ENCODE results near the gene CMTM7. TPM values are rescaled to one million over a fixed set of nuclear protein-coding genes. Genes with fewer than 3 reads are reported as not detected.
A peak's percentile ranks its signal among the peaks of the same experiment; 100 is the strongest.

Gene CMTM7
- total RNA-seq, 1 donor, result 10.1 TPM

DNA sequence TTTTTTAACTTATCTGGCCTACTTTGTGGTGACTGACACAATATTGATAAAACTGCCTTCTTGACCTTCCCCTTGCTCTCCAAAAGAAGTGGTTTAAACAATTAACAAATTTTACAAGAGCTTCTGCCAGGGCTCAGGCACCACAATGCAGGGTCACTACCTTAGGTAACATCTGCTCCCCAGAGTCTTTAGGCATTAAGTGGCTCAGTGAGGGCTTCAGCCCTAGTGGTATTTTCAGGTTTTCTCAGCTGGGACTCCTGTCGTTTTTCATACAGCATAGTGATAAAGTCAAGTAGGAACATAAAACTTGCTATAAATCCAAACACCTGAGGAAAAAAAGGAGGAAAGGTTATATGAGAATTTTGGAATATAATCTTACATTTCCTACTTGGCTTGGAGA lies 92.1 kb downstream of the CMTM7 start:
- TF ChIP-seq, protein P1, sequence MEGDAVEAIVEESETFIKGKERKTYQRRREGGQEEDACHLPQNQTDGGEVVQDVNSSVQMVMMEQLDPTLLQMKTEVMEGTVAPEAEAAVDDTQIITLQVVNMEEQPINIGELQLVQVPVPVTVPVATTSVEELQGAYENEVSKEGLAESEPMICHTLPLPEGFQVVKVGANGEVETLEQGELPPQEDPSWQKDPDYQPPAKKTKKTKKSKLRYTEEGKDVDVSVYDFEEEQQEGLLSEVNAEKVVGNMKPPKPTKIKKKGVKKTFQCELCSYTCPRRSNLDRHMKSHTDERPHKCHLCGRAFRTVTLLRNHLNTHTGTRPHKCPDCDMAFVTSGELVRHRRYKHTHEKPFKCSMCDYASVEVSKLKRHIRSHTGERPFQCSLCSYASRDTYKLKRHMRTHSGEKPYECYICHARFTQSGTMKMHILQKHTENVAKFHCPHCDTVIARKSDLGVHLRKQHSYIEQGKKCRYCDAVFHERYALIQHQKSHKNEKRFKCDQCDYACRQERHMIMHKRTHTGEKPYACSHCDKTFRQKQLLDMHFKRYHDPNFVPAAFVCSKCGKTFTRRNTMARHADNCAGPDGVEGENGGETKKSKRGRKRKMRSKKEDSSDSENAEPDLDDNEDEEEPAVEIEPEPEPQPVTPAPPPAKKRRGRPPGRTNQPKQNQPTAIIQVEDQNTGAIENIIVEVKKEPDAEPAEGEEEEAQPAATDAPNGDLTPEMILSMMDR (IDR thresholded peaks at IDR 0.05; ENCODE audit: insufficient read depth, low read length), result no peak
- no peak overlapping the region for H3K4me3 ChIP-seq (ENCODE audit: low read depth, low read length)
- DNase-seq (ENCODE audit: low read depth), result no peak

DNA sequence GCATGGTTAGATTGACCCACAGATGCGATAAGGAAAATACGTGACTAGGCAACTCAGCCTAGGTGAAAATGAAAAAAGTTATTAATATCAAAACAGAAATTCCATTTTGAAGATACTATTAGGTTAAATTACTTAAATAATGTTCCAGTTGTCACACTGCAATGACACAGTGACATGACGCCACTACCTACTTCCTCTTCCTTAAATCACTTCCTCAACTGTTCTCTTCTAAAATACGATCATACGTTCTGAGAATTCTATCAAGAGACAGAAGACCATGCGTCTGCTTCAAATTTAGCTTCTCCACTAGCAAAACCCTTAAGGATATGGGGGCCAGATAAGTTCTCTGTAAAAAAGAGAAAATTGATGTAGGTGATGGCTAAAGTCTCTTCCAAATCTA lies 92.8 kb downstream of the CMTM7 start:
- TF ChIP-seq, protein P1 (IDR thresholded peaks at IDR 0.05; ENCODE audit: insufficient read depth, low read length), result no peak
- no peak for DNase-seq (ENCODE audit: low read depth)
- no peak overlapping the region for H3K4me3 ChIP-seq (ENCODE audit: low read depth, low read length)

DNA sequence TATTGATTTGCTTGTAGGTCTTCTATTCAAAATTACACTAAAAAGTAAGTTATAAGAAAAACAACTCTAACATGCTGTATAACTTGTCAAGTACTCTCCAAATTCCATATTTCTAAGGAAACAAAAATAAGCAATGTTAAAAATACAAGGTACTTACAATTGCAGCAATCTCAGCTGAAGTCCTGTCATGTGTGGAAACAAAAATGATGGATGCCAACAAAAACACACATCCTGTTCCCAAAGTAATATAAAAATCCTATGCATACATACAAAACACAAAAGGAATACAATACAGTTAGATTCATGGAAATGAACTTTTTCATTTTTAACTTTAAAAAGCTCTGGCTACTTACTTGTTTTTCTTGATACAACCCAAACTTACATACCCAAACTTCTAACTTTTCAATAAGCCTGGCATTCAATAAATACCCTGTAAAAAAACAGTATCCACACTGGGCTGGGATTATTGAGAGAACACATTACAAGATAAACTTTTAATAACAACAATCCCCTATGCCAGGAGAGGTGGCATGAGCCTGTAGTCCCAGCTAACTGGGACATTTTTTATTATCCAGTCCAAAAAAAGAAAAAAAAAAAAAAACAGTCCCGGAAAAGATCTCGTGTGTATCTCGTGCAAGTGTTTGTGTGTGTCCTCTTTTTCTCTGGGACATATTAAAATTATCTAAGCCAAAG lies 96.3 kb downstream of the CMTM7 start:
- no peak for DNase-seq (ENCODE audit: low read depth)
- no peak overlapping the region for H3K4me3 ChIP-seq (ENCODE audit: low read depth, low read length)
- TF ChIP-seq, protein P1 (IDR thresholded peaks at IDR 0.05; ENCODE audit: insufficient read depth, low read length), result no peak

DNA sequence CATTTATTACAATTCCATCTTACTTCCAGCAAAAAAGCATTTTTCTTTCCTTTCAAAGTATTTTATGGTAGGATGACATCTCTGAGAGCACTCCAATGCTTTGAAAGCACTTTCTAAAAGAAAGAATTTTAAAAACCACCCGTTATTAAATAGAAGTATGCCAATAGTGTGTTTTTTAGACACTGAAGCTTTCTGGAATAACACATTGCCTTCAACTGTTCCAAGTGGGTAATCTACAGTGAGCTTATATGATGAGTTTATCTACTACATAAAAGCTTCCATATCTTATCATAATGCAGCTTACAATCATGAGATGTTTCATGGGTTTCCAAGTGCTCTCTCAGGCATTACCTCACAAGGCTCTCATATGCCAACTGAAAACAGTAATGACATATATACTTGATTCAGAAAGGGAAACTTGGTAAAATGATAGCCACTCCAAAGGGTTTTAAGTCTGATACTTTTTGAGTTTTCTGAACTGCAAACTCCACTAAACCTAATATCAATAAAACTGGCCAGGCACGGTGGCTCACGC lies 96.9 kb downstream of the CMTM7 start:
- no peak overlapping the region for H3K4me3 ChIP-seq (ENCODE audit: low read depth, low read length)
- DNase-seq (ENCODE audit: low read depth), result peak; percentile 57
- TF ChIP-seq, protein P1 (IDR thresholded peaks at IDR 0.05; ENCODE audit: insufficient read depth, low read length), result no peak

DNA sequence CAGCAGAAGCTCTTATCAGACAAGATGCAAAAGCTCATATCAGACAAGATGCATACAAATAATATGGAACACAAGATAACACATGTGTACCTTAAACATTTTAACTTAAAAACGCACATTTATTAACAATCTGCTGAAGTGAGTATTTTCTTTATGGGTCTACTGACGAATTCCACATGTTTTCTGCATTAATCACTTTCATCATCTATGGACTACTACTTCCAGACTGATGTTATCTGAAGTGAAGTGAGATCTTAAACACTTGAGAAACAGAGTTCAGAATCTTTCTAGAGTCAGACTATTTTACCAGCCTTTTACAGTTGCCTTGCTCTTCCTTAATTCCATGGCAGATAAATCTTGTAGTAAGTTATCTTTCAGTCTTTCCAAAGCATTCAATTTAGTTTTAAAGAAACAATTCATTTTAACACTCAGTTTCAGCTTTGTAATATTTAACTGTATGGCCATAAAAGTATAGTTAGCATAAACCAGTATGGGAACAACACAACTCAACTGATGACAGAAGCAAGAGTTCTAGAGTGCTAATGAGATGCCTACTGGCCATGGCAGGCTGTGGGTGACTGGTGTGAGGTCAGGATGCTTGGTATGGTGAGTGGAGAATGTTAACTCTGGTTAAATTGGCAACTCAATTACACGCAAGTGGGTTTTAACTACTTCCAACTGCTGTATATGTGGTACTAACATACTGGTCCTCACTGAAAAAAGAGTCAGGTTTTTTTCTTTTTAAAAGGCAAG lies 101.2 kb downstream of the CMTM7 start:
- H3K4me3 ChIP-seq (ENCODE audit: low read depth, low read length), result no peak overlapping the region
- TF ChIP-seq, protein P1 (IDR thresholded peaks at IDR 0.05; ENCODE audit: insufficient read depth, low read length), result no peak
- peak; percentile 15 for DNase-seq (ENCODE audit: low read depth)

DNA sequence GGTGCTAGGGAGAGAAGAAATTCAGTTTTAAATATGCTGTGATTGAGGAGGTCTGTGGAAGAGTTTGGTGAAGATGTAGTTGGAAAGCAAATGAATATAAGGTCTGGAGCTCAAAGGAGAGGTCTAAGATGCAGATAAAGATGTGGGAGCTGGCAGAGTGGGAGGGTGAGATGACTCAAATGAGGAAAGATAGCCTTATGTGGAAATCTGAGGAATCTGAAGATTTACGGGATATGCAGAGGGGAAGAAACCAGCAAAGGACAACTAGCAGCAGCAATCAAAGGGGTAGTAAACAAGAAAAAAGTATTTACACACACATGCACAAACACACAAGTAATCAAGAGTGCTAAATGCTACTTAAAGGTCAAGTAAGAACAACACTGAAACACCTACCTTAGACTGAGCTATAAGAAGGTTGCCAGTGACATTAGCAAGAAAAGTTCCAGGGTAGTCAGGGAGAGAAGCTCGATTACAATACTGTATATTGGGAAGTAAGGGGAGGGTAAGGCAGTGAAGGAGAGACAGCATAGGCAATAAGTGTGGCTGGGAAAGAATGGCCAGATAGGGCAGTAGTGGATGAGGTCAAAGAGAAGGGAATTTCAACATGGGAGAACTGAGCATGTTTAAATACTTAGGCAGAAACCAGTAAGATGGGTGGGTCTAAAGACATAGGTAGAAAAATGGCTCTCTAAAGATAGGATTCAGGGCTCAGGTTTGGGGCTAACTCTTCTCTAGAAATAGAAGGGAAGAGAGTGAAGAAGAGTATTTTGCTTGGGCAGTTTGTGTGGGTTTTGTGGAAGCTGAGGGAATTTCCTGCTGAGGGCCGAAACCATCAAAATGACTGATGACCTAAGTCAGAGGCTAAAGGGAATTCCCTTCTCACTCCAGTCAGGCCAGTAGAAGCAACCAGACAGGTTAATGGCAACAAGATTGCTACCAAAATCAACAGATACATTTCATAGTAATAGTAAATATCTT lies 102.1 kb downstream of the CMTM7 start:
- H3K4me3 ChIP-seq (ENCODE audit: low read depth, low read length), result no peak overlapping the region
- TF ChIP-seq, protein P1 (IDR thresholded peaks at IDR 0.05; ENCODE audit: insufficient read depth, low read length), result no peak
- DNase-seq (ENCODE audit: low read depth), result peak; percentile 52
